ENCODE measurements around the gene HTRA3. TPM values are rescaled to one million over a fixed set of nuclear protein-coding genes. Genes with fewer than 3 reads are reported as not detected.

Gene HTRA3
- total and polyA plus RNA-seq, 2 experiments from 2014 or later = 1.3 to 3.6 TPM

GRCh38 chr4:8237256-8237989 lies 32.1 kb upstream of the HTRA3 start:
- Histone ChIP-seq H3K27ac (ENCODE audit: low read depth) (no peak overlapping the region), H3K4me2 (no peak overlapping the region), H2AFZ (no peak overlapping the region), H3K4me1 (ENCODE audit: insufficient read depth) (no peaks in the 10 kb centered on the region), H3K36me3 (ENCODE audit: insufficient read depth) (no peaks in the 10 kb centered on the region), H4K20me1 (replicated peaks; ENCODE audit: insufficient read depth) (no peaks in the 10 kb centered on the region), H3F3A (replicated peaks; ENCODE audit: low read depth) (no peaks in the 10 kb centered on the region), H3K27me3 (ENCODE audit: insufficient read depth) (no peaks in the 10 kb centered on the region), H3K79me2 (replicated peaks; ENCODE audit: insufficient read depth) (no peaks in the 10 kb centered on the region), H3K9me2 (ENCODE audit: insufficient read depth) (no peaks in the 10 kb centered on the region), H3K4me3 (no peak overlapping the region)
- no peaks in the 10 kb centered on the region for H3K4me1 Mint-ChIP-seq
- no peaks in the 10 kb centered on the region for H3K36me3 Mint-ChIP-seq (ENCODE audit: low read depth)
- ATAC-seq (no peak), DNase-seq (ENCODE audit: low spot score) (no peak)
- H3K27me3 Mint-ChIP-seq (ENCODE audit: insufficient read depth, low read depth, poor library complexity) = no peaks in the 10 kb centered on the region
- H3K9me3 Mint-ChIP-seq = no peaks in the 10 kb centered on the region
- no peak overlapping the region for H3K4me3 Mint-ChIP-seq
- no peak for TF ChIP-seq CTCF (conservative IDR thresholded peaks at IDR 0.05; ENCODE audit: low read depth in 2 of 2)
- TF ChIP-seq STAT1 (IDR thresholded peaks at IDR 0.05; ENCODE audit: unreplicated experiment) = no peak
- no peak for TF ChIP-seq REST (IDR thresholded peaks at IDR 0.05; ENCODE audit: unreplicated experiment)
- TF ChIP-seq, protein P1, sequence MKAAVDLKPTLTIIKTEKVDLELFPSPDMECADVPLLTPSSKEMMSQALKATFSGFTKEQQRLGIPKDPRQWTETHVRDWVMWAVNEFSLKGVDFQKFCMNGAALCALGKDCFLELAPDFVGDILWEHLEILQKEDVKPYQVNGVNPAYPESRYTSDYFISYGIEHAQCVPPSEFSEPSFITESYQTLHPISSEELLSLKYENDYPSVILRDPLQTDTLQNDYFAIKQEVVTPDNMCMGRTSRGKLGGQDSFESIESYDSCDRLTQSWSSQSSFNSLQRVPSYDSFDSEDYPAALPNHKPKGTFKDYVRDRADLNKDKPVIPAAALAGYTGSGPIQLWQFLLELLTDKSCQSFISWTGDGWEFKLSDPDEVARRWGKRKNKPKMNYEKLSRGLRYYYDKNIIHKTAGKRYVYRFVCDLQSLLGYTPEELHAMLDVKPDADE (IDR thresholded peaks at IDR 0.05) = no peak
- TF ChIP-seq, protein P2, sequence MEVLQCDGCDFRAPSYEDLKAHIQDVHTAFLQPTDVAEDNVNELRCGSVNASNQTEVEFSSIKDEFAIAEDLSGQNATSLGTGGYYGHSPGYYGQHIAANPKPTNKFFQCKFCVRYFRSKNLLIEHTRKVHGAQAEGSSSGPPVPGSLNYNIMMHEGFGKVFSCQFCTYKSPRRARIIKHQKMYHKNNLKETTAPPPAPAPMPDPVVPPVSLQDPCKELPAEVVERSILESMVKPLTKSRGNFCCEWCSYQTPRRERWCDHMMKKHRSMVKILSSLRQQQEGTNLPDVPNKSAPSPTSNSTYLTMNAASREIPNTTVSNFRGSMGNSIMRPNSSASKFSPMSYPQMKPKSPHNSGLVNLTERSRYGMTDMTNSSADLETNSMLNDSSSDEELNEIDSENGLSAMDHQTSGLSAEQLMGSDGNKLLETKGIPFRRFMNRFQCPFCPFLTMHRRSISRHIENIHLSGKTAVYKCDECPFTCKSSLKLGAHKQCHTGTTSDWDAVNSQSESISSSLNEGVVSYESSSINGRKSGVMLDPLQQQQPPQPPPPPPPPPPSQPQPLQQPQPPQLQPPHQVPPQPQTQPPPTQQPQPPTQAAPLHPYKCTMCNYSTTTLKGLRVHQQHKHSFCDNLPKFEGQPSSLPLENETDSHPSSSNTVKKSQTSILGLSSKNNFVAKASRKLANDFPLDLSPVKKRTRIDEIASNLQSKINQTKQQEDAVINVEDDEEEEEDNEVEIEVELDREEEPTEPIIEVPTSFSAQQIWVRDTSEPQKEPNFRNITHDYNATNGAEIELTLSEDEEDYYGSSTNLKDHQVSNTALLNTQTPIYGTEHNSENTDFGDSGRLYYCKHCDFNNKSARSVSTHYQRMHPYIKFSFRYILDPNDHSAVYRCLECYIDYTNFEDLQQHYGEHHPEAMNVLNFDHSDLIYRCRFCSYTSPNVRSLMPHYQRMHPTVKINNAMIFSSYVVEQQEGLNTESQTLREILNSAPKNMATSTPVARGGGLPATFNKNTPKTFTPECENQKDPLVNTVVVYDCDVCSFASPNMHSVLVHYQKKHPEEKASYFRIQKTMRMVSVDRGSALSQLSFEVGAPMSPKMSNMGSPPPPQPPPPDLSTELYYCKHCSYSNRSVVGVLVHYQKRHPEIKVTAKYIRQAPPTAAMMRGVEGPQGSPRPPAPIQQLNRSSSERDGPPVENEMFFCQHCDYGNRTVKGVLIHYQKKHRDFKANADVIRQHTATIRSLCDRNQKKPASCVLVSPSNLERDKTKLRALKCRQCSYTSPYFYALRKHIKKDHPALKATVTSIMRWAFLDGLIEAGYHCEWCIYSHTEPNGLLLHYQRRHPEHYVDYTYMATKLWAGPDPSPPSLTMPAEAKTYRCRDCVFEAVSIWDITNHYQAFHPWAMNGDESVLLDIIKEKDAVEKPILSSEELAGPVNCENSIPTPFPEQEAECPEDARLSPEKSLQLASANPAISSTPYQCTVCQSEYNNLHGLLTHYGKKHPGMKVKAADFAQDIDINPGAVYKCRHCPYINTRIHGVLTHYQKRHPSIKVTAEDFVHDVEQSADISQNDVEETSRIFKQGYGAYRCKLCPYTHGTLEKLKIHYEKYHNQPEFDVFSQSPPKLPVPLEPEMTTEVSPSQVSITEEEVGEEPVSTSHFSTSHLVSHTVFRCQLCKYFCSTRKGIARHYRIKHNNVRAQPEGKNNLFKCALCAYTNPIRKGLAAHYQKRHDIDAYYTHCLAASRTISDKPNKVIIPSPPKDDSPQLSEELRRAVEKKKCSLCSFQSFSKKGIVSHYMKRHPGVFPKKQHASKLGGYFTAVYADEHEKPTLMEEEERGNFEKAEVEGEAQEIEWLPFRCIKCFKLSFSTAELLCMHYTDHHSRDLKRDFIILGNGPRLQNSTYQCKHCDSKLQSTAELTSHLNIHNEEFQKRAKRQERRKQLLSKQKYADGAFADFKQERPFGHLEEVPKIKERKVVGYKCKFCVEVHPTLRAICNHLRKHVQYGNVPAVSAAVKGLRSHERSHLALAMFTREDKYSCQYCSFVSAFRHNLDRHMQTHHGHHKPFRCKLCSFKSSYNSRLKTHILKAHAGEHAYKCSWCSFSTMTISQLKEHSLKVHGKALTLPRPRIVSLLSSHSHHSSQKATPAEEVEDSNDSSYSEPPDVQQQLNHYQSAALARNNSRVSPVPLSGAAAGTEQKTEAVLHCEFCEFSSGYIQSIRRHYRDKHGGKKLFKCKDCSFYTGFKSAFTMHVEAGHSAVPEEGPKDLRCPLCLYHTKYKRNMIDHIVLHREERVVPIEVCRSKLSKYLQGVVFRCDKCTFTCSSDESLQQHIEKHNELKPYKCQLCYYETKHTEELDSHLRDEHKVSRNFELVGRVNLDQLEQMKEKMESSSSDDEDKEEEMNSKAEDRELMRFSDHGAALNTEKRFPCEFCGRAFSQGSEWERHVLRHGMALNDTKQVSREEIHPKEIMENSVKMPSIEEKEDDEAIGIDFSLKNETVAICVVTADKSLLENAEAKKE (CRISPR knock-in tag; IDR thresholded peaks at IDR 0.05) = no peak
- no peak for TF ChIP-seq EZH2phosphoT487 (IDR thresholded peaks at IDR 0.05; ENCODE audit: unreplicated experiment)
- no peak for TF ChIP-seq POLR2AphosphoS5 (IDR thresholded peaks at IDR 0.05; ENCODE audit: low read depth)
- TF ChIP-seq ZNF331 (CRISPR knock-in tag; IDR thresholded peaks at IDR 0.05; ENCODE audit: low read depth) = no peak
- no peak for TF ChIP-seq JUNB (IDR thresholded peaks at IDR 0.05; ENCODE audit: unreplicated experiment)
- no peak for TF ChIP-seq NANOG (IDR thresholded peaks at IDR 0.05; ENCODE audit: borderline replicate concordance)
- TF ChIP-seq ZNF114 (CRISPR knock-in tag; IDR thresholded peaks at IDR 0.05) = no peak
- TF ChIP-seq CREB1 (CRISPR knock-in tag; IDR thresholded peaks at IDR 0.05; ENCODE audit: low read depth) = no peak
- no peak for TF ChIP-seq EZH2 (IDR thresholded peaks at IDR 0.05; ENCODE audit: low read depth, unreplicated experiment)
- no peak overlapping the region for H3K27ac Mint-ChIP-seq
